Stimulated activated memory B cell treated with anti-CD40 and anti-IgM and Interleukin-4, amounts not matched to agents 10 μg/mL and 1 μg/mL and 100 μg/mL, for 72 hours (primary cell): Measurements from ENCODE around the gene ROBO2.

Source experiments
- ATAC-seq: fragments of 150-1000 bp; cut with Tn5 transposase; 2 replicates; pipeline ENCODE4 v1.10.0; 2021
- H3K27ac Mint-ChIP-seq: one replicate; pipeline ENCODE4 v1.8.0; 2022; ENCODE audit warnings: mild to moderate bottlenecking, mixed read lengths
- H3K27me3 Mint-ChIP-seq: one replicate; pipeline ENCODE4 v1.8.0; 2022; ENCODE audit warnings: mixed read lengths
- H3K36me3 Mint-ChIP-seq: one replicate; pipeline ENCODE4 v1.8.0; 2022; ENCODE audit warnings: mixed read lengths
- H3K4me1 Mint-ChIP-seq: one replicate; pipeline ENCODE4 v1.8.0; 2022; ENCODE audit warnings: mixed read lengths
- H3K4me3 Mint-ChIP-seq: one replicate; pipeline ENCODE4 v1.8.0; 2022; ENCODE audit warnings: mild to moderate bottlenecking, moderate library complexity, mixed read lengths
- H3K9me3 Mint-ChIP-seq: one replicate; pipeline ENCODE4 v1.8.0; 2022; ENCODE audit warnings: mixed read lengths

Gene ROBO2

GRCh38 chr3:77072232-77072631 lies 32.3 kb downstream of the ROBO2 start:
- Mint-ChIP-seq H3K27me3 (no peaks in the 10 kb centered on the region), H3K27ac (no peak overlapping the region)

GRCh38 chr3:77078279-77078678 lies 38.4 kb downstream of the ROBO2 start:
- H3K9me3 Mint-ChIP-seq = peaks cover 4% of the 10 kb centered on the region
- no peaks in the 10 kb centered on the region for H3K27me3 Mint-ChIP-seq
- H3K4me1 Mint-ChIP-seq = no peaks in the 10 kb centered on the region
- no peaks in the 10 kb centered on the region for H3K36me3 Mint-ChIP-seq
- no peak for ATAC-seq
- no peak overlapping the region for H3K27ac Mint-ChIP-seq
- H3K4me3 Mint-ChIP-seq = no peak overlapping the region

More at GRCh38 chr3:77072232-77072631, 32.3 kb downstream of the ROBO2 start:
- no peak overlapping the region for H3K4me3 Mint-ChIP-seq
- no peaks in the 10 kb centered on the region for H3K36me3 Mint-ChIP-seq
- ATAC-seq = no peak
- H3K4me1 Mint-ChIP-seq = no peaks in the 10 kb centered on the region
- H3K9me3 Mint-ChIP-seq = peaks cover 13% of the 10 kb centered on the region

- no peak for ATAC-seq
- Mint-ChIP-seq H3K27ac (no peak overlapping the region), H3K9me3 (no peaks in the 10 kb centered on the region), H3K4me3 (no peak overlapping the region), H3K36me3 (no peaks in the 10 kb centered on the region), H3K4me1 (no peaks in the 10 kb centered on the region), H3K27me3 (no peaks in the 10 kb centered on the region)
Measured at GRCh38 chr3:77079988-77080610, 40.2 kb downstream of the ROBO2 start.

- ATAC-seq = no peak
- no peak overlapping the region for H3K4me3 Mint-ChIP-seq
- no peaks in the 10 kb centered on the region for H3K4me1 Mint-ChIP-seq
- no peaks in the 10 kb centered on the region for H3K36me3 Mint-ChIP-seq
- H3K27me3 Mint-ChIP-seq = no peaks in the 10 kb centered on the region
- no peaks in the 10 kb centered on the region for H3K9me3 Mint-ChIP-seq
- no peak overlapping the region for H3K27ac Mint-ChIP-seq
Measured at GRCh38 chr3:77081240-77081661, 41.4 kb downstream of the ROBO2 start.

- H3K36me3 Mint-ChIP-seq = no peaks in the 10 kb centered on the region
- H3K27ac Mint-ChIP-seq = no peak overlapping the region
- H3K27me3 Mint-ChIP-seq = no peaks in the 10 kb centered on the region
- no peak overlapping the region for H3K4me3 Mint-ChIP-seq
- H3K9me3 Mint-ChIP-seq = no peaks in the 10 kb centered on the region
- ATAC-seq = no peak
- no peaks in the 10 kb centered on the region for H3K4me1 Mint-ChIP-seq
Measured at GRCh38 chr3:77084511-77084910, 44.6 kb downstream of the ROBO2 start.

GRCh38 chr3:77086408-77086807 lies 46.5 kb downstream of the ROBO2 start:
- H3K27me3 Mint-ChIP-seq = no peaks in the 10 kb centered on the region
- H3K4me3 Mint-ChIP-seq = no peak overlapping the region
- no peak for ATAC-seq
- H3K27ac Mint-ChIP-seq = no peak overlapping the region
- no peaks in the 10 kb centered on the region for H3K36me3 Mint-ChIP-seq
- H3K9me3 Mint-ChIP-seq = no peaks in the 10 kb centered on the region
- no peaks in the 10 kb centered on the region for H3K4me1 Mint-ChIP-seq

- Mint-ChIP-seq H3K9me3 (peaks cover 2% of the 10 kb centered on the region), H3K36me3 (no peaks in the 10 kb centered on the region), H3K27ac (no peak overlapping the region), H3K4me3 (no peak overlapping the region), H3K27me3 (no peaks in the 10 kb centered on the region), H3K4me1 (no peaks in the 10 kb centered on the region)
- ATAC-seq = no peak
Measured at GRCh38 chr3:77091809-77092208, 51.9 kb downstream of the ROBO2 start.

- no peaks in the 10 kb centered on the region for H3K4me1 Mint-ChIP-seq
- ATAC-seq = no peak
- H3K27ac Mint-ChIP-seq = no peak overlapping the region
- no peak overlapping the region for H3K4me3 Mint-ChIP-seq
- H3K36me3 Mint-ChIP-seq = no peaks in the 10 kb centered on the region
- H3K27me3 Mint-ChIP-seq = no peaks in the 10 kb centered on the region
- peaks cover 6% of the 10 kb centered on the region for H3K9me3 Mint-ChIP-seq
Measured at GRCh38 chr3:77093101-77093500, 53.2 kb downstream of the ROBO2 start.

- no peak for ATAC-seq
- Mint-ChIP-seq H3K4me3 (no peak overlapping the region), H3K27me3 (no peaks in the 10 kb centered on the region), H3K36me3 (no peaks in the 10 kb centered on the region), H3K27ac (no peak overlapping the region), H3K9me3 (peaks cover 6% of the 10 kb centered on the region), H3K4me1 (no peaks in the 10 kb centered on the region)
Measured at GRCh38 chr3:77096145-77096544, 56.2 kb downstream of the ROBO2 start.

GRCh38 chr3:77096966-77097890 lies 57.3 kb downstream of the ROBO2 start:
- Mint-ChIP-seq H3K9me3 (peaks cover 6% of the 10 kb centered on the region), H3K4me3 (no peak overlapping the region), H3K27me3 (no peaks in the 10 kb centered on the region), H3K36me3 (no peaks in the 10 kb centered on the region), H3K27ac (no peak overlapping the region), H3K4me1 (no peaks in the 10 kb centered on the region)
- ATAC-seq = no peak

GRCh38 chr3:77102951-77103769 lies 63.3 kb downstream of the ROBO2 start:
- Mint-ChIP-seq H3K9me3 (no peaks in the 10 kb centered on the region), H3K4me1 (no peaks in the 10 kb centered on the region), H3K27ac (no peak overlapping the region), H3K4me3 (no peak overlapping the region), H3K36me3 (no peaks in the 10 kb centered on the region), H3K27me3 (no peaks in the 10 kb centered on the region)
- ATAC-seq = no peak

- no peaks in the 10 kb centered on the region for H3K36me3 Mint-ChIP-seq
- H3K4me3 Mint-ChIP-seq = no peak overlapping the region
- no peaks in the 10 kb centered on the region for H3K4me1 Mint-ChIP-seq
- ATAC-seq = no peak
- H3K27ac Mint-ChIP-seq = no peak overlapping the region
- H3K9me3 Mint-ChIP-seq = peaks cover 3% of the 10 kb centered on the region
- no peaks in the 10 kb centered on the region for H3K27me3 Mint-ChIP-seq
Measured at GRCh38 chr3:77122652-77123051, 82.8 kb downstream of the ROBO2 start.

- Mint-ChIP-seq H3K36me3 (no peaks in the 10 kb centered on the region), H3K4me1 (no peaks in the 10 kb centered on the region), H3K27ac (no peak overlapping the region), H3K9me3 (peaks cover 9% of the 10 kb centered on the region), H3K27me3 (no peaks in the 10 kb centered on the region), H3K4me3 (no peak overlapping the region)
- no peak for ATAC-seq
Measured at GRCh38 chr3:77125966-77126365, 86.1 kb downstream of the ROBO2 start.

GRCh38 chr3:77134769-77135168 lies 94.9 kb downstream of the ROBO2 start:
- no peak overlapping the region for H3K4me3 Mint-ChIP-seq
- H3K27ac Mint-ChIP-seq = no peak overlapping the region
- H3K9me3 Mint-ChIP-seq = peaks cover 3% of the 10 kb centered on the region
- no peaks in the 10 kb centered on the region for H3K4me1 Mint-ChIP-seq
- no peaks in the 10 kb centered on the region for H3K27me3 Mint-ChIP-seq
- no peaks in the 10 kb centered on the region for H3K36me3 Mint-ChIP-seq
- ATAC-seq = no peak

- H3K4me3 Mint-ChIP-seq = no peak overlapping the region
- no peaks in the 10 kb centered on the region for H3K36me3 Mint-ChIP-seq
- H3K4me1 Mint-ChIP-seq = no peaks in the 10 kb centered on the region
- ATAC-seq = no peak
- H3K9me3 Mint-ChIP-seq = peaks cover 4% of the 10 kb centered on the region
- no peak overlapping the region for H3K27ac Mint-ChIP-seq
- H3K27me3 Mint-ChIP-seq = no peaks in the 10 kb centered on the region
Measured at GRCh38 chr3:77137559-77137958, 97.7 kb downstream of the ROBO2 start.
